A549 (cell line): Measurements from ENCODE around the gene TPSB2. TPM values are rescaled to one million over a fixed set of nuclear protein-coding genes. Genes with fewer than 3 reads are reported as not detected.

Experiments used
- ATAC-seq, 2 experiments: fragments of 200-7000 bp in 1 of 2; fragments of >200 bp in 1 of 2; cut with Nextera tagmentation in 1 of 2; cut with Tn5 transposase in 1 of 2; 3 replicates each; pipeline versions ENCODE4 v1.8.0 to v1.9.1; 2018 to 2020; ENCODE audit warnings: mild to moderate bottlenecking in 1 of 2, moderate library complexity in 1 of 2
- CTCF ChIA-PET: fragments of 300-600 bp; sonication (Branson Sonifier 250); formaldehyde crosslinking; extraction: SDS; loops from one replicate; lab custom pipeline; 2021; ENCODE audit warnings: antibody characterized with exemption, inconsistent platforms; lab: Yijun Ruan, JAX
- POLR2A ChIA-PET: fragments of 350-600 bp; formaldehyde crosslinking; extraction: SDS; loops from one replicate; lab custom pipeline; 2021; ENCODE audit warnings: antibody characterized with exemption, inconsistent platforms; lab: Yijun Ruan, JAX
- DNase-seq, 2 experiments: peaks; one replicate each; pipeline versions ENCODE4 v3.0.0 to v3.0.0-alpha.2; 2011 to 2016; ENCODE audit warnings: low read depth in 1 of 2, low spot score in 1 of 2
- FAIRE-seq: peaks from 2 replicates; lab custom pipeline; 2011; peaks lifted over from hg19 to GRCh38; lab: Jason Lieb, UNC
- H3K27ac ChIP-seq, 2 experiments: fragments of >200 bp; sonication (Bioruptor Twin); formaldehyde crosslinking; 3 replicates each; pipeline ENCODE4 v1.5.1; 2016 to 2017
- H3K4me1 ChIP-seq: fragments of >200 bp; sonication (Bioruptor Twin); formaldehyde crosslinking; 3 replicates; pipeline ENCODE4 v1.6.1; 2016
- H3K4me2 ChIP-seq: fragments of >200 bp; sonication (Bioruptor Twin); formaldehyde crosslinking; 3 replicates; pipeline ENCODE4 v1.6.1; 2016
- H3K4me3 ChIP-seq: fragments of >200 bp; sonication (Bioruptor Twin); formaldehyde crosslinking; 3 replicates; pipeline ENCODE4 v1.5.1; 2016
- H3K9me3 ChIP-seq: fragments of >200 bp; sonication (Bioruptor Twin); formaldehyde crosslinking; 3 replicates; pipeline ENCODE4 v1.6.1; 2016
- CBX2 ChIP-seq: fragments of 200-600 bp; sonication (generic); IDR thresholded peaks from 2 replicates; pipeline ENCODE4 v1.6.1; 2016; ENCODE audit warnings: low read depth, mild to moderate bottlenecking, borderline replicate concordance
- CBX8 ChIP-seq: fragments of 200-600 bp; sonication (generic); IDR thresholded peaks from 2 replicates; pipeline ENCODE4 v1.6.1; 2016
- CEBPB ChIP-seq, 2 experiments: fragments of >200 bp in 1 of 2; sonication (Bioruptor Twin) in 1 of 2; formaldehyde crosslinking in 1 of 2; IDR thresholded peaks; 2 replicates each; pipeline ENCODE4 v1.6.1; 2012 to 2016
- CTCF ChIP-seq: fragments of >200 bp; sonication (Bioruptor Twin); formaldehyde crosslinking; IDR thresholded peaks from 3 replicates; pipeline ENCODE4 v1.5.1; 2016
- E2F6 ChIP-seq: IDR thresholded peaks from 2 replicates; pipeline ENCODE4 v1.6.1; 2012; ENCODE audit warnings: low read depth, borderline replicate concordance
- EHMT2 ChIP-seq: fragments of 200-600 bp; sonication (generic); IDR thresholded peaks from 2 replicates; pipeline ENCODE4 v1.6.1; 2016; ENCODE audit warnings: antibody characterized with exemption, low read depth, mild to moderate bottlenecking, moderate library complexity
- FOSL2 ChIP-seq, 2 experiments: fragments of 450-650 bp in 1 of 2; fragments of >200 bp in 1 of 2; sonication (Bioruptor Twin) in 1 of 2; formaldehyde crosslinking; IDR thresholded peaks; 2 replicates each; pipeline versions ENCODE4 v1.5.0 to v1.6.1; 2016 to 2020; ENCODE audit warnings: mild to moderate bottlenecking in 1 of 2, moderate library complexity in 1 of 2
- HDAC2 ChIP-seq: fragments of 200-600 bp; sonication (generic); IDR thresholded peaks from 2 replicates; pipeline ENCODE4 v1.6.1; 2016
- HES2 ChIP-seq: fragments of >200 bp; sonication (Bioruptor Twin); formaldehyde crosslinking; IDR thresholded peaks from 2 replicates; pipeline ENCODE4 v1.6.1; 2016
- HOXB5 ChIP-seq: fragments of 250-450 bp; sonication (Bioruptor Pico); IDR thresholded peaks from 2 replicates; pipeline ENCODE4 v1.5.0; 2020; ENCODE audit warnings: mild to moderate bottlenecking, moderate library complexity
- MAX ChIP-seq: IDR thresholded peaks from 2 replicates; pipeline ENCODE4 v1.6.1; 2012
- NFE2L2 ChIP-seq: fragments of 150-350 bp; conservative IDR thresholded peaks from 2 replicates; pipeline ENCODE4 v1.6.1; 2014; ENCODE audit warnings: low read length
- NPAS2 ChIP-seq: fragments of 250-450 bp; sonication (Bioruptor Pico); IDR thresholded peaks from 2 replicates; pipeline ENCODE4 v1.8.0; 2022; ENCODE audit warnings: mild to moderate bottlenecking, moderate library complexity, borderline replicate concordance
- NR3C1 ChIP-seq: fragments of >200 bp; sonication (Bioruptor Twin); formaldehyde crosslinking; IDR thresholded peaks from 3 replicates; pipeline ENCODE4 v1.6.1; 2017
- PBX3 ChIP-seq: IDR thresholded peaks from 2 replicates; pipeline ENCODE4 v1.6.1; 2012
- PHF8 ChIP-seq: fragments of 200-600 bp; sonication (generic); IDR thresholded peaks from 2 replicates; pipeline ENCODE4 v1.6.1; 2016; ENCODE audit warnings: low read depth, mild to moderate bottlenecking, antibody characterized with exemption, moderate library complexity, borderline replicate concordance
- POLR2A ChIP-seq: IDR thresholded peaks from 2 replicates; pipeline ENCODE4 v1.6.1; 2012; ENCODE audit warnings: mild to moderate bottlenecking, low read length
- RCOR1 ChIP-seq: fragments of 150-350 bp; IDR thresholded peaks from 2 replicates; pipeline ENCODE4 v1.6.1; 2014; ENCODE audit warnings: antibody characterized with exemption, low read length, low read depth
- REST ChIP-seq: fragments of 200-600 bp; sonication (generic); IDR thresholded peaks from 2 replicates; pipeline ENCODE4 v1.6.1; 2016; ENCODE audit warnings: antibody characterized with exemption, mild to moderate bottlenecking, moderate library complexity
- SMC3 ChIP-seq: fragments of >200 bp; sonication (Bioruptor Twin); formaldehyde crosslinking; IDR thresholded peaks from 3 replicates; pipeline ENCODE4 v1.6.1; 2018; ENCODE audit warnings: inconsistent platforms
- TFCP2L1 ChIP-seq: fragments of 250-450 bp; sonication (Bioruptor Pico); IDR thresholded peaks from 2 replicates; pipeline ENCODE4 v1.5.0; 2021; ENCODE audit warnings: mild to moderate bottlenecking
- TP53 ChIP-seq: fragments of 250-450 bp; sonication (Bioruptor Pico); IDR thresholded peaks from 2 replicates; pipeline ENCODE4 v1.5.0; 2021; ENCODE audit warnings: mild to moderate bottlenecking, moderate library complexity
- USF2 ChIP-seq: fragments of 450-650 bp; IDR thresholded peaks from 2 replicates; pipeline ENCODE4 v1.6.1; 2014; ENCODE audit warnings: antibody characterized with exemption
- ZSCAN20 ChIP-seq: fragments of 250-450 bp; sonication (Bioruptor Pico); IDR thresholded peaks from 2 replicates; pipeline ENCODE4 v1.8.0; 2022; ENCODE audit warnings: mild to moderate bottlenecking, moderate library complexity
- WGBS: methylation state at CpG from one replicate; pipeline ENCODE4 v1.1.6; 2017; ENCODE audit errors: missing lambda C conversion rate; 5-methylcytosine and 5-hydroxymethylcytosine counted together
- polyA plus RNA-seq, 4 experiments: library from polyadenylated mRNA; depleted of rRNA in 3 of 4; stranded (reverse); fragments of >200 nt; fragmentation: RNase III in 1 of 4; extraction: RNeasy Plus Mini Kit Qiagen cat#74134 plus additional on column Dnase treatment in 1 of 4; gene quantifications; 2 replicates in 3 of 4; 3 replicates in 1 of 4; pipeline ENCODE4 v1.2.3, GENCODE V29; 2011 to 2017

Gene TPSB2
- polyA plus RNA-seq, 2 of the 4 experiments (the other 2 are of a cell fraction): not detected

- no peak for DNase-seq
- TF ChIP-seq PBX3: no peak
- no peak for TF ChIP-seq RCOR1
- no peak for TF ChIP-seq POLR2A
- no peak for TF ChIP-seq HDAC2
- TF ChIP-seq REST: no peak
- TF ChIP-seq HOXB5: no peak
- no peak for TF ChIP-seq CBX2
- TF ChIP-seq FOSL2 (IDR thresholded peaks at IDR 0.05): no peak
- no peak for TF ChIP-seq FOSL2 (CRISPR knock-in tag; IDR thresholded peaks at IDR 0.05)
- TF ChIP-seq CEBPB (IDR thresholded peaks at IDR 0.05): no peak
- TF ChIP-seq HES2: no peak
- TF ChIP-seq CBX8: no peak
- no peak for TF ChIP-seq NR3C1
- no peak for TF ChIP-seq EHMT2
- ChIA-PET POLR2A (no interaction called here), CTCF (interaction anchor here (0.8 kb wide), 1 partner anchor 208 kb away, joined by 3 read pairs; no protein-coding TSS in a partner anchor)
- no peak for FAIRE-seq
- Histone ChIP-seq H3K4me2 (no peak overlapping the region), H3K27ac (no peak overlapping the region), H3K4me3 (no peak overlapping the region), H3K9me3 (no peaks in the 10 kb centered on the region), H3K4me1 (no peaks in the 10 kb centered on the region)
- no peak for ATAC-seq
- 60% methylated on average over 9 of the region's 13 CpGs for WGBS
Measured at GRCh38 chr16:1265090-1265630, 35.2 kb upstream of the TPSB2 start.

GRCh38 chr16:1264345-1265089 lies 34.5 kb upstream of the TPSB2 start:
- CTCF ChIA-PET: no interaction called here
- WGBS: 71% methylated on average over 16 of the region's 16 CpGs
- no peak overlapping the region for H3K4me3 ChIP-seq

More at GRCh38 chr16:1264345-1265089, 34.5 kb upstream of the TPSB2 start:
- H3K4me2 ChIP-seq: no peak overlapping the region
- H3K27ac ChIP-seq: no peak overlapping the region
- no peak for ATAC-seq
- TF ChIP-seq E2F6 (no peak), POLR2A (no peak), ZSCAN20 (CRISPR knock-in tag) (no peak), NFE2L2 (no peak), CTCF (no peak), CBX8 (no peak), TFCP2L1 (CRISPR knock-in tag) (no peak), PHF8 (no peak), CEBPB (IDR thresholded peaks at IDR 0.05) (no peak), NPAS2 (CRISPR knock-in tag) (no peak), USF2 (no peak), HES2 (no peak), SMC3 (no peak), TP53 (CRISPR knock-in tag) (no peak), MAX (no peak)
- no peak for DNase-seq
- POLR2A ChIA-PET: no interaction called here
- no peaks in the 10 kb centered on the region for H3K4me1 ChIP-seq
- no peak for FAIRE-seq
- no peaks in the 10 kb centered on the region for H3K9me3 ChIP-seq
